ENCODE measurements around the gene KRTAP26-1. TPM values are rescaled to one million over a fixed set of nuclear protein-coding genes. Genes with fewer than 3 reads are reported as not detected.

Gene KRTAP26-1
- total RNA-seq (2012; rRNA removed) (not detected in 2 replicates), polyA plus RNA-seq (2012; rRNA removed) (not detected in 2 replicates), Bru-seq, nascent RNA (not detected), BruChase-seq, experiment 1, labeled RNA remaining after a 6-hour chase (not detected), BruChase-seq, experiment 2, labeled RNA remaining after a 2-hour chase (not detected)
- polyA plus RNA-seq (2012; cell fraction: cytosol; rRNA removed): not detected in 2 replicates
- not detected in 2 replicates for polyA plus RNA-seq (2012; cell fraction: nucleus; rRNA removed; ENCODE audit: low replicate concordance)
- long read RNA-seq: 0 reads

DNA sequence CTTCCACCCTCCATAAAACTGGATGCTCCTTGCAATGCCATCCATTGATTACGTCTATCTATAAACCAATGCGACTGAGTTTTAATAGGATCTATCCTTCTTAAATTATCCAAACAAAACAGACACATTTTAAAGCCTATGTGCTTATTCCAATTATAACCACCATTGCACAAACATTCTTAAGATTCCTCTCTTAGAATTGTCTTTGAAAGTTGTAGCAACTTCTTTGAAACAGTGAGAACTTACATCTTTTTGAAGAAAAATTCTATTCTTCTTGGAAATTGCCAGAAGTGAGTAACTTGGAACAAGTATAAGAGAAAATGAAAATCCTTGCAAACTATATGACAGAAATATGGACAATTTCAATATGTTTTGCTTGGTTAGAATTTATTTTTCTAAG lies at the start of gene KRTAP26-1:
KRTAP26-1 (minus strand) TSS at position 101 of the 400 bp plus-strand sequence. CDS start 280 bp downstream, outside the sequence.
- Histone ChIP-seq H3K79me1 (ENCODE audit: low read depth in 1 of 2, low read length in 2 of 2) (no peaks in the 10 kb centered on the region), H3K36me3 (ENCODE audit: control insufficient read depth, insufficient read depth, low read length) (no peaks in the 10 kb centered on the region), H2BK15ac (ENCODE audit: low read depth, low read length) (no peak within 1 kb of the TSS), H3K14ac (replicated peaks; ENCODE audit: low read depth, low read length) (no peak within 1 kb of the TSS), H3K4ac (ENCODE audit: low read depth, low read length) (no peak within 1 kb of the TSS), H3K27me3 (ENCODE audit: control insufficient read depth, insufficient read depth, low read length) (no peaks in the 10 kb centered on the region), H3K4me3 (ENCODE audit: insufficient read depth, low read depth, low read length) (no peak within 1 kb of the TSS), H4K91ac (ENCODE audit: insufficient read depth, low read depth, low read length) (no peak within 1 kb of the TSS), H3K23ac (ENCODE audit: low read depth, low read length) (no peak within 1 kb of the TSS), H4K20me1 (ENCODE audit: insufficient read depth, low read length) (no peaks in the 10 kb centered on the region), H2AK5ac (ENCODE audit: low read depth, low read length) (no peak within 1 kb of the TSS), H4K5ac (ENCODE audit: low read depth, low read length) (no peak within 1 kb of the TSS), H3K27ac (ENCODE audit: insufficient read depth, low read length) (no peak within 1 kb of the TSS), H3K4me2 (ENCODE audit: low read depth, low read length) (no peak within 1 kb of the TSS), H2BK5ac (ENCODE audit: low read depth, low read length, poor library complexity, severe bottlenecking) (no peak within 1 kb of the TSS), H2AK9ac (replicated peaks; ENCODE audit: low read depth, low read length, poor library complexity) (no peak within 1 kb of the TSS), H3K9me3 (ENCODE audit: control insufficient read depth, insufficient read depth, low read length) (peaks cover 6% of the 10 kb centered on the region), H3K18ac (ENCODE audit: low read depth, low read length) (no peak within 1 kb of the TSS), H2BK120ac (ENCODE audit: low read depth, low read length) (no peak within 1 kb of the TSS), H3K9ac (ENCODE audit: low read depth, low read length) (no peak within 1 kb of the TSS), H3K9me1 (ENCODE audit: insufficient read depth, low read length) (no peaks in the 10 kb centered on the region), H2AFZ (replicated peaks; ENCODE audit: low read length, poor library complexity) (no peak within 1 kb of the TSS), H3K56ac (ENCODE audit: extremely low read depth, insufficient read depth, low read length) (no peak within 1 kb of the TSS), H3K4me1 (ENCODE audit: control insufficient read depth, insufficient read depth, low read length) (no peaks in the 10 kb centered on the region), H2BK20ac (ENCODE audit: low read depth, low read length) (no peak within 1 kb of the TSS), H4K8ac (ENCODE audit: low read depth in 2 of 2, low read length in 2 of 2) (no peak within 1 kb of the TSS)
- TF ChIP-seq MAFK (IDR thresholded peaks at IDR 0.05; ENCODE audit: low read depth, low read length) (no peak), SMC3 (IDR thresholded peaks at IDR 0.05; ENCODE audit: low read depth, low read length) (no peak), RFX5 (IDR thresholded peaks at IDR 0.05; ENCODE audit: low read depth, low read length) (no peak), MAZ (IDR thresholded peaks at IDR 0.05; ENCODE audit: borderline replicate concordance, low read depth, low read length) (no peak), RCOR1 (IDR thresholded peaks at IDR 0.05; ENCODE audit: insufficient replicate concordance, low read length) (no peak), NFE2L2 (IDR thresholded peaks at IDR 0.05; ENCODE audit: low read depth, low read length) (no peak), POLR2A (IDR thresholded peaks at IDR 0.05; ENCODE audit: low read depth, low read length) (no peak), MXI1 (IDR thresholded peaks at IDR 0.05; ENCODE audit: borderline replicate concordance, low read depth, low read length) (no peak)
- TF ChIP-seq, protein P1, sequence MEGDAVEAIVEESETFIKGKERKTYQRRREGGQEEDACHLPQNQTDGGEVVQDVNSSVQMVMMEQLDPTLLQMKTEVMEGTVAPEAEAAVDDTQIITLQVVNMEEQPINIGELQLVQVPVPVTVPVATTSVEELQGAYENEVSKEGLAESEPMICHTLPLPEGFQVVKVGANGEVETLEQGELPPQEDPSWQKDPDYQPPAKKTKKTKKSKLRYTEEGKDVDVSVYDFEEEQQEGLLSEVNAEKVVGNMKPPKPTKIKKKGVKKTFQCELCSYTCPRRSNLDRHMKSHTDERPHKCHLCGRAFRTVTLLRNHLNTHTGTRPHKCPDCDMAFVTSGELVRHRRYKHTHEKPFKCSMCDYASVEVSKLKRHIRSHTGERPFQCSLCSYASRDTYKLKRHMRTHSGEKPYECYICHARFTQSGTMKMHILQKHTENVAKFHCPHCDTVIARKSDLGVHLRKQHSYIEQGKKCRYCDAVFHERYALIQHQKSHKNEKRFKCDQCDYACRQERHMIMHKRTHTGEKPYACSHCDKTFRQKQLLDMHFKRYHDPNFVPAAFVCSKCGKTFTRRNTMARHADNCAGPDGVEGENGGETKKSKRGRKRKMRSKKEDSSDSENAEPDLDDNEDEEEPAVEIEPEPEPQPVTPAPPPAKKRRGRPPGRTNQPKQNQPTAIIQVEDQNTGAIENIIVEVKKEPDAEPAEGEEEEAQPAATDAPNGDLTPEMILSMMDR (conservative IDR thresholded peaks at IDR 0.05; ENCODE audit: low read depth, low read length): no peak
- DNase-seq (no peak), ATAC-seq (ENCODE audit: low read depth) (no peak)
- intact Hi-C loops (cut with micrococcal nuclease): no loop called here
- WGBS, 2 experiments (ENCODE audit: extremely low coverage in 2 of 2, insufficient read length in 1 of 2): no CpG with 5 or more reads among the region's 2 CpGs
- dilution Hi-C loops (cut with HindIII; ENCODE audit: low sequenced_read_pairs, unreplicated experiment): no loop called here
- ChIA-PET POLR2A (ENCODE audit: unreplicated experiment) (no interaction called here), CTCF (no interaction called here)
- no TSS peak for BruUV-seq (replicated peaks)
- in situ Hi-C loops (cut with MboI; ENCODE audit: low sequenced_read_pairs): no loop called here

Data from IMR-90 (cell line).